Kidney (tissue), 14 donors: ENCODE data around the gene VLDLR. TPM values are rescaled to one million over a fixed set of nuclear protein-coding genes. Genes with fewer than 3 reads are reported as not detected.

ENCODE experiments used
- DNase-seq, 5 donors: peaks; one replicate each; pipeline ENCODE4 v3.0.0-alpha.2; 2013 to 2020
- FAIRE-seq: peaks from 2 replicates; lab custom pipeline; 2012; peaks lifted over from hg19 to GRCh38; lab: Jason Lieb, UNC
- H3K27ac ChIP-seq, 2 donors: one replicate each; pipeline ENCODE4 v1.7.0; 2013; ENCODE audit warnings: low read depth in 2 of 2, low read length in 2 of 2, inconsistent platforms in 1 of 2
- H3K27me3 ChIP-seq: one replicate; pipeline ENCODE4 v1.7.1; 2013; ENCODE audit warnings: low read length, inconsistent platforms; ENCODE audit not compliant: control insufficient read depth, insufficient read depth
- H3K36me3 ChIP-seq, 3 donors: one replicate each; pipeline versions ENCODE4 v1.7.0 to v1.7.1; 2013; ENCODE audit warnings: low read length in 3 of 3, control low read depth in 1 of 3, inconsistent platforms in 1 of 3; ENCODE audit not compliant: insufficient read depth in 3 of 3, control insufficient read depth in 2 of 3
- H3K4me1 ChIP-seq, 3 donors: one replicate each; pipeline versions ENCODE4 v1.7.0 to v1.7.1; 2013; ENCODE audit warnings: low read length in 3 of 3, inconsistent platforms in 1 of 3, low read depth in 1 of 3; ENCODE audit not compliant: control insufficient read depth in 2 of 3, insufficient read depth in 2 of 3
- H3K4me3 ChIP-seq, 3 donors: one replicate each; pipeline versions ENCODE4 v1.7.0 to v1.8.1; 2013; ENCODE audit warnings: low read length in 3 of 3, control low read depth in 1 of 3, inconsistent platforms in 1 of 3
- H3K9ac ChIP-seq, 3 donors: one replicate each; pipeline versions ENCODE4 v1.7.0 to v1.7.1; 2013; ENCODE audit warnings: low read length in 3 of 3, control low read depth in 1 of 3, inconsistent platforms in 1 of 3
- H3K9me3 ChIP-seq, 3 donors: one replicate each; pipeline versions ENCODE4 v1.7.0 to v1.7.1; 2013; ENCODE audit warnings: low read length in 3 of 3, control low read depth in 1 of 3, inconsistent platforms in 1 of 3; ENCODE audit not compliant: control insufficient read depth in 2 of 3, insufficient read depth in 1 of 3
- CTCF ChIP-seq: IDR thresholded peaks from 3 replicates; pipeline ENCODE4 v1.5.1; 2012; ENCODE audit warnings: mild to moderate bottlenecking, moderate library complexity, borderline replicate concordance; ENCODE audit not compliant: insufficient read depth; ENCODE audit errors: extremely low read depth
- intact Hi-C: fragments of 100-400 bp; cut with DNase I; formaldehyde crosslinking; loops from one replicate; pipeline ENCODE4 v1.11.1; 2022
- polyA plus RNA-seq: library from polyadenylated mRNA; stranded (reverse); fragments of 350-450 nt; fragmentation: Illumina TruSeq; extraction: RNeasy Lipid Tissue Mini Kit (QIAGEN cat#74804); gene quantifications from one replicate; pipeline ENCODE4 v1.2.3, GENCODE V29; 2014; ENCODE audit warnings: low read depth, low replicate concordance; ENCODE audit not compliant: insufficient read depth
- total RNA-seq: library from RNA; stranded (reverse); fragmentation: NEBNext Ultra II Directional; extraction: Animal tissue kit (Norgen Biotek cat#: 25700); gene quantifications from one replicate; pipeline ENCODE4 v1.2.1, GENCODE V29; 2021
- donor health status: control.
- donor health status: control.
- donor health status: control.
- donor health status: control.
- donor health status: control.
- donor health status: DM: yes; HTN: yes; CAD: no.
- donor health status: Normal renal cell carcinoma (clear cell type).

VLDLR gene
- total and polyA plus RNA-seq, 2 donors from 2014 or later, result 8.6 to 24.2 TPM

GRCh38 chr9:2583308-2584013 lies 38.1 kb upstream of the VLDLR start:
- H3K4me3 ChIP-seq, result no peak overlapping the region
- no peak for TF ChIP-seq CTCF
- FAIRE-seq, result no peak
- H3K36me3 ChIP-seq, result no peaks in the 10 kb centered on the region
- intact Hi-C loops, result no loop called here
- H3K4me1 ChIP-seq, result no peaks in the 10 kb centered on the region
- H3K27ac ChIP-seq, result no peak overlapping the region
- H3K27me3 ChIP-seq, result no peaks in the 10 kb centered on the region
- no peak for DNase-seq
- no peak overlapping the region for H3K9ac ChIP-seq
- no peaks in the 10 kb centered on the region for H3K9me3 ChIP-seq

DNA sequence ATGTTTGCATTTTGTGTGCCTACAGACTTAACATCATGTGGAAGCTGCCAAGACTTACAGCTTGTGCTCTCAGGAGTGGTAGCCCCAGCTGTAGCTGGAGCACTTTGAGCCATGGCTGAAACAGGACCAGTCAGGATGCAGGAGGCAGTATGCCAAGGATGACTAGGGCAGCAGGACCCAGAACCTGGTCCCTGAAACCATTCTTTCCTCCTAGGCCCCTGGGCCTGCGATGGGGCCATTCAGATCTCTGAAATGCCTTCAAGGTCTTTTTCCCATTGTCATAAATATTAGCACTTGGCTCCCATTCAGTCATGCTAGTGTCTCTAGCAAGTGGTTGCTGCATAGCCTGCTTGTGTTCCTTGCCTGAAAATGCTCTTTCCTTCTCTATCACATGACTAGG lies 29.6 kb upstream of the VLDLR start:
- DNase-seq, result no peak
- Histone ChIP-seq H3K4me1 (no peaks in the 10 kb centered on the region), H3K9me3 (peaks cover 0 to 10% (median 0%) of the 10 kb centered on the region in 3 donors), H3K27ac (no peak overlapping the region), H3K9ac (no peak overlapping the region), H3K36me3 (no peaks in the 10 kb centered on the region), H3K27me3 (no peaks in the 10 kb centered on the region), H3K4me3 (no peak overlapping the region)
- intact Hi-C loops, result no loop called here
- no peak for FAIRE-seq
- no peak for TF ChIP-seq CTCF

GRCh38 chr9:2593744-2594143 lies 27.8 kb upstream of the VLDLR start:
- no peak for TF ChIP-seq CTCF
- H3K4me1 ChIP-seq, result no peaks in the 10 kb centered on the region
- H3K27me3 ChIP-seq, result no peaks in the 10 kb centered on the region
- H3K27ac ChIP-seq, result no peak overlapping the region
- intact Hi-C loops, result no loop called here
- FAIRE-seq, result no peak
- DNase-seq, result no peak
- H3K4me3 ChIP-seq, result no peak overlapping the region
- no peaks in the 10 kb centered on the region for H3K36me3 ChIP-seq
- peaks cover 0 to 10% (median 0%) of the 10 kb centered on the region in 3 donors for H3K9me3 ChIP-seq
- no peak overlapping the region for H3K9ac ChIP-seq
